Left ventricle myocardium inferior (tissue), 1 donor: ENCODE results near the gene GH2. TPM values are rescaled to one million over a fixed set of nuclear protein-coding genes. Genes with fewer than 3 reads are reported as not detected.

Experiments used
- DNase-seq: peaks from one replicate; pipeline ENCODE4 v3.0.0-alpha.2; 2020
- H3K27ac ChIP-seq: fragments of 200-600 bp; replicated peaks from 2 replicates; pipeline ENCODE4 v1.8.0; 2021
- H3K27me3 ChIP-seq: fragments of 200-600 bp; 2 replicates; pipeline ENCODE4 v1.8.0; 2021; ENCODE audit warnings: low read depth
- H3K36me3 ChIP-seq: fragments of 200-600 bp; 2 replicates; pipeline ENCODE4 v1.8.0; 2021
- H3K4me1 ChIP-seq: fragments of 200-600 bp; 2 replicates; pipeline ENCODE4 v1.8.0; 2021
- H3K4me3 ChIP-seq: fragments of 200-600 bp; 2 replicates; pipeline ENCODE4 v1.8.0; 2021; ENCODE audit warnings: mild to moderate bottlenecking, moderate library complexity
- H3K9me3 ChIP-seq: fragments of 200-600 bp; replicated peaks from 2 replicates; pipeline ENCODE4 v1.8.0; 2021
- CTCF ChIP-seq: fragments of 200-600 bp; IDR thresholded peaks from 2 replicates; pipeline ENCODE4 v1.8.0; 2021; ENCODE audit warnings: antibody characterized with exemption, mild to moderate bottlenecking, borderline replicate concordance
- intact Hi-C: fragments of 100-400 bp; cut with micrococcal nuclease; formaldehyde crosslinking; loops from one replicate; pipeline ENCODE4 v1.11.0; 2022
- total RNA-seq: library from RNA; stranded (reverse); fragmentation: NEBNext Ultra II Directional; extraction: Animal tissue kit (Norgen Biotek cat#: 25700); gene quantifications from one replicate; pipeline ENCODE4 v1.2.1, GENCODE V29; 2021
- donor health status: DM: no; HTN: yes; CAD: no; lungs with severe emphysema.

Gene GH2
- total RNA-seq, 1 donor from 2014 or later = not detected

- intact Hi-C loops = no loop called here
- no peak for TF ChIP-seq CTCF
- Histone ChIP-seq H3K27me3 (no peaks in the 10 kb centered on the region), H3K9me3 (no peaks in the 10 kb centered on the region), H3K36me3 (peaks cover 43% of the 10 kb centered on the region), H3K27ac (peak overlapping the region; percentile 98), H3K4me3 (peak overlapping the region; percentile 40), H3K4me1 (peaks cover 70% of the 10 kb centered on the region)
- no peak for DNase-seq
Measured at GRCh38 chr17:63837962-63838600, 43.7 kb downstream of the GH2 start.

GRCh38 chr17:63837480-63837879 is 44.3 kb downstream of the GH2 start:
- DNase-seq = no peak
- Histone ChIP-seq H3K36me3 (peaks cover 49% of the 10 kb centered on the region), H3K4me3 (no peak overlapping the region), H3K9me3 (no peaks in the 10 kb centered on the region), H3K4me1 (peaks cover 69% of the 10 kb centered on the region), H3K27me3 (no peaks in the 10 kb centered on the region), H3K27ac (peak overlapping the region; percentile 98)
- intact Hi-C loops = no loop called here
- no peak for TF ChIP-seq CTCF

- Histone ChIP-seq H3K27me3 (no peaks in the 10 kb centered on the region), H3K27ac (peak overlapping the region; percentile 98), H3K9me3 (no peaks in the 10 kb centered on the region), H3K4me3 (no peak overlapping the region), H3K4me1 (peaks cover 64% of the 10 kb centered on the region), H3K36me3 (peaks cover 56% of the 10 kb centered on the region)
- TF ChIP-seq CTCF = no peak
- DNase-seq = no peak
- intact Hi-C loops = no loop called here
Measured at GRCh38 chr17:63836811-63837210, 44.9 kb downstream of the GH2 start.

- H3K9me3 ChIP-seq = no peaks in the 10 kb centered on the region
- H3K27me3 ChIP-seq = no peaks in the 10 kb centered on the region
- no peak for TF ChIP-seq CTCF
- no peak for DNase-seq
- intact Hi-C loops = no loop called here
- H3K4me3 ChIP-seq = no peak overlapping the region
- H3K27ac ChIP-seq = peak overlapping the region; percentile 50
- H3K4me1 ChIP-seq = peaks cover 52% of the 10 kb centered on the region
- peaks cover 71% of the 10 kb centered on the region for H3K36me3 ChIP-seq
Measured at GRCh38 chr17:63835167-63835720, 46.5 kb downstream of the GH2 start.

GRCh38 chr17:63834431-63835166 is 47.1 kb downstream of the GH2 start:
- Histone ChIP-seq H3K36me3 (peaks cover 78% of the 10 kb centered on the region), H3K27ac (peak overlapping the region; percentile 50), H3K4me3 (no peak overlapping the region), H3K9me3 (no peaks in the 10 kb centered on the region), H3K4me1 (peaks cover 52% of the 10 kb centered on the region), H3K27me3 (no peaks in the 10 kb centered on the region)
- TF ChIP-seq CTCF = peak; percentile 51
- no peak for DNase-seq
- intact Hi-C loops = no loop called here
